Erythroblast (primary cell): Measurements from ENCODE around the gene NFIX.
A peak's percentile ranks its signal among the peaks of the same experiment; 100 is the strongest.
"Not testable (repeated sequence)": the region's sequence is repeated elsewhere in the genome, so short reads cannot be mapped to it uniquely, and the experiment has no call there.

Source experiments
- DNase-seq, 2 experiments: peaks; one replicate each; lab custom pipeline; 2025; lab: John Stamatoyannopoulos, UW
- GATA1 ChIP-seq: IDR thresholded peaks from 2 replicates; pipeline ENCODE4 v1.6.1; 2011; ENCODE audit warnings: low read depth, mild to moderate bottlenecking, control low read depth, low read length, moderate library complexity
- POLR2A ChIP-seq: IDR thresholded peaks from 2 replicates; pipeline ENCODE4 v1.6.1; 2011; ENCODE audit warnings: mild to moderate bottlenecking, low read length

NFIX gene

DNA sequence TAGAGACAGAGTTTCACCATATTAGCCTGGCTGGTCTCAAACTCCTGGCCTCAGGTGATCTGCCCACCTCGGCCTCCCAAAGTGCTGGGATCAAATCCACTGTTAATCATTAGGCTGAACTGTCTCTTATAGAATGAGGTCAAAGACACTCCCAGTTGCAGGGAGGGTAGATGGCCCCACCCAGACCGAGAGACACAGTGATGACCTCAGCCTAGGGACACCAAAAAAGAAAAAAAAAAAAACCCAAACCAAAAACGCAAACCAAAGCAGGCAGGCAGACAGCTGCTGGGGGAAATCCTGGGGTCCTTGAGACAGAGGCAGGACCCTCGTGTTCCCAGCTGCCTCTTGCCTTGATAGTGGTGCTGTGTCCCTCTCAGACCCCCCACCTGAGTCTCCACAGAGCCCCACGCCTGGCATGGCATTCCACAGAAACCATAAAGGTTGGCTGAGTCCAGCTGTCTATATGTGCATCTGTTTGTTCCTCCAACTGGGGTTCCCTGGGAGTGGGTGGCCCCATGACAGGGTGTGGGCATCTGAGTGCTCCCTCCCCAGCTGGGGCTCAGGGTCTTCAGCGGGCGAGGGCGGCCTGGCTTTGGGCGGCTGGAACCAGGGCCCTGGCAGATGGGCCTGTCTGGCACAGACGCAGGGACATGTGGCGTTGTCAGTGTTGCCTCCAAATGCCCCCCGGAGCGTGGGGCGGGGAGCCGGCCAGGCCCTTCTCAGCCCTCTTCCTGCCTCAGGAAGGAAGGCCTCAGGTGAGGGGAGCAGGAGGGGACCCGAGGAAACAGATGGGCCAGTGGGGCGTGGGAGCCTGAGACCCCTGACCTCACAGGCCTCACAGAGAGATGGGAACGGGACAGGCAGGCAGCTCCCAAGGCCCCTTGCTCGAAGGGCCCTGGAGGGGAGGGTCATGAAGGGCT, 20.7 kb upstream of the NFIX start:
- DNase-seq: peak; percentile 74 to 83
- TF ChIP-seq POLR2A (no peak), GATA1 (no peak)

DNA sequence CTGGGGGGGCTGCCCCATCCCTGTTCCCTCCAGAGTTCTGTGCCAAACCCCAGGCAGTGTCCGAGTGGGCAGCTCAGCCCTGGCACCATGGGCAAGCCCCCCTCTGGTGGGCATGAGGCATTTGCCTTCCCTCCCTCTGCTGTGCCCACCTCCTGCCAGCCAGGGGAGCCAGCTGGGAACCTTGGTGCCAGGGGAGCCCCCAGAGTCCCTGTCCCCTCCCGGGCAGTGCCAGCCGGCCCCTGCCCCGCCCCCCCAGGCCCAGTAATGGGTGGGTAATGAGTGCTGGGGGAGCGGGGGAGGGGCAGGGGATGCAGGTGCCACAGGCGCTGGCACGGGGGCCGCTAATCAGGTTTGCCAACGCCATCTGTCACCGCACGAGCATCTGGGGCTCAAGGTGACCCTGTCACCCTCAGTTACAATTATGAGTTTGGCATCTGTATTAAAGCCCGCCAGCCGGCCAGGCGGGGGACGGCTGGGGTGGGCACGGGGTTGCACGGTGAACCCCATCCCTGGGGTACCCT, 20.0 kb upstream of the NFIX start:
- no peak for DNase-seq
- TF ChIP-seq POLR2A (no peak), GATA1 (no peak)

DNA sequence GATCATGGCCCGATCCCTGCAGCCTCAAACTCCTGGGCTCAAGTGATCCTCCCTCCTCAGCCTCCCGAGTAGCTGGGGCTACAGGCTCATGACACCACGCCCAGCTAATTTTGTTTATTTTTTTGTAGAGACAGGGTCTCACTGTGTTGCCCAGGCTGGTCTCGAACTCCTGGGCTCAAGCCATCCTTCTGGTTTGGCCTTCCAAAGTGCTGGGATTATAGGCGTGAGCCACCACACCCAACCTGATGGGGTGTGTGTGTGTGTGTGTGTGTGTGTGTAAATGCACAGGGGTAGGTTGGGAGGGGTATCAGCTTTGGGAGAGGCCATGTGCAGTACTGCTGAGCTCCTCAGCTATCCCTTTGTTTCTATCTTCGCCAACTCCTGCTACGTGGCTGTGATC, 19.2 kb upstream of the NFIX start:
- not testable (repeated sequence) for DNase-seq

DNA sequence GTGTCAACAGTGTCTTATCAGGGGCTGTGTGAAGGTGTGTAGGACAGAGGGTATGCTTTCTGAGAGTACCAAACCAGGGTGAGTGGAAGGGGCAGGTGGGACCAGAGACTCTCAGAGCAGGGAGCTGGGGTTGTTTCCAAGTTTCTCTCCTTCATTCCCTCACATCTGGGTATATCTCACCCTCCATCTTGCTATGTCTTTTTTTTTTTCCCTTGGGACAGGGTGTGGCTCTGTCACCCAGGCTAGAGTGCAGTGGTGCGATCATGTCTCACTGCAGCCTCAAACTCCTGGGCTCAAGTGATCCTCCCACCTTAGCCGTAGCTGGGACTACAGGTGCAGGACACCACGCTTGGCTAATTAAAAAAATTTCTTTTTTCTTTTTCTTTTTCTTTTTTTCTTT, 15.3 kb upstream of the NFIX start:
- no peak for TF ChIP-seq GATA1
- TF ChIP-seq POLR2A: no peak
- DNase-seq: no peak

DNA sequence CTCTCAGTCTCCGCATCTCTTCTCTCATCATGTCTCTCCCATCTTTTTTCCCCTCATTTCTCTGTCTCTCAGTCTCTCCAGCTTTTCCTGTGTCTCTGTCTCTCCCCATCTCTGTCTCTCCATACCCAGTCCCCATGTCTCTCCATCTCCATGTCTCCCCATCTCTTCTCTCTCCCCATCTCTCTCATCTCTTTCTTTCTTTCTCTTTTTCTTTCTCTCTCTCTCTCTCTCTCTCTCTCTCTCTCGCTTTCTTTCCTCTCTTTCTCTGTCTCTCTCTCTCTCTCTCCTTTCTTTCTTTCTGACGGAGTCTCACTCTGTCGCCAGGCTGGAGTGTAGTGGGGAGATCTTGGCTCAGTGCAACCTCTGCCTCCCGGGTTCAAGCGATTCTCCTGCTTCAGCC, 12.6 kb upstream of the NFIX start:
- TF ChIP-seq GATA1: no peak

DNA sequence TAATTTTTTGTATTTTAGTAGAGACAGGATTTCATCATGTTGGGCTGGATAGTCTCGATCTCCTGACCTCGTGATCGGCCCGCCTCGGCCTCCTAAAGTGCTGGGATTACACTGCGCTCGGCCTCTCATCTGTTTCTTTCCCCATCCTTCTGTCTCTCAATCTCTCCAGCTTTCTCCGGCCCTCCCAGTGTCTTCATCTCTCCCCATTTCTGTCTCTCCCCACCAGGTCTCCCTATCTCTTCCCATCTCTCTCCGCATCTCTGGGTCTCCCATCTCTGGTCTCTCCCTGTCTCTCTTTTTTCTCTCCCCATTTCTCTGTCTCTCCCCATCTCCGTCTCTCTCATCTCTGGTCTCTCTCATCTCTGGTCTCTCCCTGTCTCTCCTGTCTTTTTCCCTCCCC, 12.2 kb upstream of the NFIX start:
- TF ChIP-seq GATA1 (no peak), POLR2A (no peak)
- DNase-seq: no peak

More for the DNA sequence above, 12.6 kb upstream of the NFIX start:
- no peak for DNase-seq

DNA sequence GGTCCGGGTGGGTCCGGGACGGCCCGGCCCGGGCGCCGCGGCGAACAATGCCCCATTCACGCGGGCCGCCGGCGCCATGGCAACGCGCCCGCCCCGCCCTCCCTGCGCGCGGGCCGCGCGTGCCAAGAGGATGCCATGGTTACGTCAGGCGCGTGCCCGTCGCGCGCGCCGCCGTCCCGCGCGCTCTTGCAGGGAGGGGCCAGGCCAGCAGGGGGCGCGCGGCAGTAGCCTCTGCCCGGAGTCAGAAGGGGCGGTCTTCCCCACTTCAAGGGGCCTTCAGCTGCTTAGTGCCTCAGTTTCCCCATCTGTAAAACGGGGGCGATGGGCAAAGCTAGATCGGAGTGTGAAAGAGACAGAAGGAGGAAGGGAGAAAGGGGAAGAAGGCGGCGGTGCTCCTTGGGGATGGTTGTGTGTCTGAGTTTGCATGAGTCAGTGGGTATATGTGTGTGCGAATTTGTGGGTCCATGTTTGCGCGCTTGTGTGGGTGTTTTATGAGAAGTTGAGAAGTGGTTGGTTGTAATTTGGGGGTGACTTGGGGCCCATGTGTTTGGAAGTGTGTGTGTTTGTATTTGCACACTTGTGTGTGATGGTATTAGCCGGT, 11.6 kb upstream of the NFIX start:
- TF ChIP-seq POLR2A (no peak), GATA1 (no peak)
- DNase-seq: peak; percentile 90 to 95

DNA sequence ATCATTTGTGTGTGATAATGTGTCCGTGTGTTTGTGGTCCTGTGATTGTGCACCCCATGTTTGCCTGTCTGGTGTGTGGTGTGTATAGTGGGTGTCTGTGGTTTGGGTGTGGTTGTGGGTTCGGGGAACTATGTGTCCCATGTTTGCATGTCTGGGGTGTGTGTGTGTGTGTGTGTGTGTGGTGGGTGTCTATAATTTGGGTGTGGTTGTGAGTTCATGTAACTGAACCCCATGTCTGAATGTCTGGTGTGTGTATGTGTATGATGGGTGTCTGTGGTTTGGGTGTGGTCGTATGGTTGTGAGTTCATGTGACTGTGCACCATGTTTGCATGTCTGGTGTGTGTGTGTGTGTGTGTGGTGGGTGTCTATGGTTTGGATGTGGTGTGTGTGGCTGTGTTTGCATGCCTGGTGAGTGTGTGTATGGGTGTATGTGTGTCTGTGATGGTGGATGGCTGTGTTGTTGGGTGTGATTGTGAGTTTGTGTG, 11.1 kb upstream of the NFIX start:
- TF ChIP-seq POLR2A (no peak), GATA1 (no peak)
- DNase-seq: peak; percentile 51 to 66

DNA sequence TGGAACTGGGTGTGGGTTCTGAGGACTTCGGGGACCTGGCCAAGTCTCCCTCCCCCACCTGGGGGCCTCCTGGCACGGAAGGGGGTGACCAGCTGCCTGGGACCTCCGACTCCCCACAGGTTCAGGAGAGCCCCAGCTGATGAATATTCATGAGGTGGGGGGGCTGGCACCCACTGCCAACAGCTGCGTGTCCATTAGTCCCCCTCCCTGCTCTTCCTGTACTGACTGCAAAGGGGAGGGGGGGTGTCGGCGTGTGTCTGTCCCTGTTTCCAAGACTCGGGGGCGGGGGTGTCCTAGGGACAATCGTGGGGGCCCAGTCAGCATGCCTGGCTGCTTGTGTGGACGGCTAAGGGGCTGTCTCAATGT, 10.6 kb upstream of the NFIX start:
- TF ChIP-seq GATA1 (no peak), POLR2A (no peak)
- no peak for DNase-seq

DNA sequence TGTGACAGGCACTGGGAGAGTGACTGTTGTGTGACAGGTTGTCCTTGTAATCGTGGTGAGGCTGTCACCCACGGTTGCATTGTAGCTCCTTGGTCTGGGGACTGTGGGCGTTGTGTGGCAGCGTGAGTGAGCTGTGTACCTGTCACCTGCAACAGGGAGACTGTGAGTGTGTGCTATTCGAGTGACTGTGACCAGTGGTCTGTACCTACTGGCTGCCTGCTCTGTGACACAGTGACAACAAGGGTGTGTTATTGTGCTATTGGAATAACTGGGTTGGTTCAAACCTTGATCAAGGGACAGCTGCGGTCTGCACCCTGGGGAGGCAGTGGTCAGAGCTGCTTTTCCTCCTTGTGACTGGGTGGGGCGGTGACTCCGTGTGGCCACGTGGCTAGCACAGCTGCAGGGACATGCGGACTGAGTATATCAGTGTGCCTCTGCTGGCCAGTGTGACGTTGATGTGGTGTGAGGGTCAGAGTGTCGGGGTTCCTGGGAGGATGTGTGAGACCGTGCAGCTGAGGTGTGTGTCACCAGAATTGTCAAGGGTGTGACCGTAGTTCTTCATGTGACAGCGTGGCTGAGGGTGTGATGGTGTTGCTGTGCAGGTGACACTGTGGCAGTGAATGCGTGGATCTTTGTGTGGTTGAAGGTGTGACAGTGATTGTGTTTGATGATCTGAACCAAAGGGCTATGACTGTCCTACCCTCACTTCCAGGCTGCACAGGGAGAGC, 10.1 kb upstream of the NFIX start:
- peak; percentile 56 to 71 for DNase-seq
- no peak for TF ChIP-seq POLR2A
- no peak for TF ChIP-seq GATA1

DNA sequence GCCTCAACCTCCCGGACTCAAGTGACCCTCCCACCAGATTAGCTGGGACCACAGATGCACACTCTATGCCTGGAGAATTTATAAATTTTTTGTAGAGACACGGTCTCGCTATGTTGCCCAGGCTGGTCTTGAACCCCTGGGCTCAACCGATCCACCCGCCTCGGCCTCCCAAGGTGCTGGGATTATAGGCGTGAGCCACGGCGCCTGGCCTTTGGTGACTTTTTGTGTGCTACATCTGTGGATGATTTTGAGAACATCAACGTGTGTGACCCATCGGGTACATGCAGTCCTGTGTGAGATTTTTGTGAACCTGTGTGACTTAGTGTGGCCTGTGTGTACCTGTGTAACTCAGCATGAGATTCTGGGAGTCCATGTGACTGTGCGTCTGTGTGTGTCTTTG, 8.5 kb upstream of the NFIX start:
- TF ChIP-seq GATA1: no peak
- no peak for TF ChIP-seq POLR2A
- DNase-seq: no peak

DNA sequence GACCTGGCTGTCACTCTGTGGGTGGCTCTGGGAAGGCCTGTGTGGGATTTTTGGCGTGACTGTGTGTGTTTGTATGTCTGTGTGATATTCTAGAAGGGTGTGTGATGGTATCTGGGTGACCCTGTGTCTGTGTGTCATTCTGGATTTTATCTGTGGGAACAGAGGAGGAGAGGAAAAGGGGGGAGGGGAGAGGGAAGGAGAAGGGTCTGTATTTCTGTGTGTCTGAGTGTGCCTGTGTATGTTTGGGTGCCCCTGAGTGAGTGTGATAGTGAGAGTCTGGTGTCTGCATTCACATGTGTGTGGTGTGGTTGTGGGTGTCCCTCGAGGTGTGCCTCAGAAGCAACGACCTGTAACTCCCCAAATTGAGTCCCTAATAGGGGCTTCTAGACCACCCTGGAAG, 8.1 kb upstream of the NFIX start:
- DNase-seq: no peak
- TF ChIP-seq GATA1: no peak
- TF ChIP-seq POLR2A: no peak

DNA sequence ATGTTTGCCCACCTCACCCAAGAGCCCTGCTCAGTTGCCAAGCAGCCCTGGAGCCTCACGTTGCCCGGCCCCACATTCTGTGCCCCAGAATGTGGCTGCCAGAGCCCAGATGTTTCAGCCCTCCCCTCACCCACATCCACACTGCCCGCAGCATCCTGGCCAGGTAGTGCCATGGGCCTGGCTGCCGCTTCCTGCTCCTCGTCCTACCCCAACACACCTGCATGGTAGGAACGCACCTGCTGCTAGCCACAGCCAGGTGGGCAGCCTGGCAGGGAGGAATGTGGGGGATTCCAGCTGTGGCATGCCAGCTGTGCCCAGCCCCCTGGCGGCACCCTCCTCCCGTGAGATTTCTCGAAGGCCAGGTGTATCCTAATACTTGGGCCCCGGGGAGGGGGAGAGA, 7.5 kb upstream of the NFIX start:
- TF ChIP-seq GATA1 (no peak), POLR2A (no peak)
- no peak for DNase-seq

DNA sequence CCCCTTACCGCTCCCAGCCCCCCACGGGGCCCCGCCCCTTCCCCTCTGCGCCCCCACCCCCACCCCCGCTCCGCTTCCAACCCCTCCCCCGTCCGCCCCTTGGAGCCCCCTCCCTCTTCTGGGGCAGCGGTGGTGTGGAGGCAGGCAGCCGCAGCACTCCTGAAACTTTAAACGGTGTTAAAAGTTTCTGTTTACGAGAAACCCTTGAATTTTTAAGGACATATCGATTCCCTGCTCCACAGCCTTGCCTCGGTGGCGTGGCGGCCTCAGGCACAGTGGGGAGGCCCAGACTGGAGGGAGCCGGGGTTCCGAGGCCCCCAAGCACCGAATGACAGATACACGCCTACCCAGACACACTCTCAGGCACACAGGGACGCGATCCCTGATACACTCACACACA, 4.8 kb upstream of the NFIX start:
- no peak for DNase-seq

More for the DNA sequence above, 4.8 kb upstream of the NFIX start:
- TF ChIP-seq GATA1 (no peak), POLR2A (no peak)
